GM15510 (cell line): Measurements from ENCODE around the gene TMEM61.

Experiments
- POLR2A ChIP-seq: IDR thresholded peaks from 3 replicates; pipeline ENCODE4 v1.6.1; 2011; ENCODE audit warnings: borderline replicate concordance; ENCODE audit not compliant: insufficient read length; ENCODE audit errors: extremely low read depth

The TMEM61 gene

DNA sequence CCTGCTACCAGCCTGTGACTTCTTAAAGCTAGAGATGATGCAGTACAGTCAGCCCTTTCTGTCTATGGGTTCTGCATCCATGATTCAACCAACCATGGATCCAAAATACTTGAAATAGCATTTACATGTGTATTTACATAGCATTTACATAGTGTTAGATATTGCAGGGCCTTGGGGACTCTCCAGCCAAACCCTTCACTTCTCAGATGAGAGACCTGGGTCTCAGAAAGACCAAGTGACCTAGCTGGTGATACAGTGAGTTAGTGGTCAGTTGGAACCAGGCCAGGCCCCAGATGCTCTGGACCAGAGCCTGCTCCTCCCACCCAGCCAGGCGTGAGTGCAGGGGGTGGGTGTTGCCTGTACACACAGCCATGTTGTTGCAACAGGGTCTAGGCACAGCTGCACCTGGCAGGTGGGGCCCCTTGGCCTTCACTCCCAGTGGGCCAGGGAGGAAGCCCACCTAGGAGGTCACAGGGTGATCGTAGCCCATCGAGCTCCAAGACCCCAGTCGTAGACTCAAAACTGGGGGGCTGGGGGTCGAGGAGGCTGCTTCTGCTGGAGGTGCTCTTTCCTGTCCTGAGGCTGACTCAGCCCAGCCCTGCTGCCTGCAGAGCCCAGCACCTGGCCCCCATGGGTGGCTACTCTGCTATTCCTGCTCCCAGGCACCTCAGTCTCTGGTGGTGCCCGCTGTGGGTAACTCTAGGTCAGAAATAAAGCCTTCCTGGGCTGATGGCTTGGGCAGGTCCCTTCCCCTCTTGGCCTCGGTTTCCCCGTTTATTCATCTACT, 7.7 kb downstream of the TMEM61 start:
- TF ChIP-seq POLR2A, result no peak

DNA sequence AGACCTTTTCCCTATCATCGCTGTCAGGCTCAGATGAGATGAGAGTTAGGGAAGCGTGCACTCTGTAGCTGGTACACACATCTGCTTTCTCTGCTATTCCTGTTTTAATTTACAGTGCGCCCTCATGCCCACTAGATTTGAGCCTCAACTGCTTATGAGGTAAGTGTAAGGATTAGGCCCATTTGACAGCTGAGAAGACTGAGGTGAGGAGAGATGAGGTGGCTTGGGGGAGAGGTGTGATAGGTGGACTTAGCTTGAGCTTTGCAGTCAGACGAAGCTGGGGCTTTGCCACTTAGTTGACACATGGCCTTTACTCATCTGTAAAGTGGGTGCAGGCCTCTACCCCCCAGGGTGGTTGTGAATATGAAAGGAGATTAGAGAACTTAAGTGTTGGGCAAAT, 8.5 kb downstream of the TMEM61 start:
- TF ChIP-seq POLR2A, result no peak

DNA sequence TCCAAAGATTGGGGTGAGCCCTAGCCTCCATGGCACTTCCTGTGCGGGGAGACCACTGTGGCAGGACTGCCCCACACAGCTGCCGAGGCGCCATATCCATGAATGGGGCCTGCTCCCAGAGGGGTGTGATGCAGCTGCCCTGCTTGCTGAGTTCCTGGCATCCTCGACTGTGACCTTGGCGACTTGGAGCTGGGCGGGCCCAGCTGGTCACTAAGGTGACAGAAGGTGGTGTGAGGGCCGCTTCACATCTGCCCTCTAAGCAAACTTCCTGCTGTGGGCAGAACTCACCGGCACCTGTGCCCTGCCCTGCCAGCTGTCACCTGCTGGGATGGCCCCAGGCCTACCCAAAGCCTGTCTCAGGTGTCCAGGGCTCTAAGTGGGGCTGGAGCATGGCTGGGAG, 9.0 kb downstream of the TMEM61 start:
- TF ChIP-seq POLR2A, result no peak

DNA sequence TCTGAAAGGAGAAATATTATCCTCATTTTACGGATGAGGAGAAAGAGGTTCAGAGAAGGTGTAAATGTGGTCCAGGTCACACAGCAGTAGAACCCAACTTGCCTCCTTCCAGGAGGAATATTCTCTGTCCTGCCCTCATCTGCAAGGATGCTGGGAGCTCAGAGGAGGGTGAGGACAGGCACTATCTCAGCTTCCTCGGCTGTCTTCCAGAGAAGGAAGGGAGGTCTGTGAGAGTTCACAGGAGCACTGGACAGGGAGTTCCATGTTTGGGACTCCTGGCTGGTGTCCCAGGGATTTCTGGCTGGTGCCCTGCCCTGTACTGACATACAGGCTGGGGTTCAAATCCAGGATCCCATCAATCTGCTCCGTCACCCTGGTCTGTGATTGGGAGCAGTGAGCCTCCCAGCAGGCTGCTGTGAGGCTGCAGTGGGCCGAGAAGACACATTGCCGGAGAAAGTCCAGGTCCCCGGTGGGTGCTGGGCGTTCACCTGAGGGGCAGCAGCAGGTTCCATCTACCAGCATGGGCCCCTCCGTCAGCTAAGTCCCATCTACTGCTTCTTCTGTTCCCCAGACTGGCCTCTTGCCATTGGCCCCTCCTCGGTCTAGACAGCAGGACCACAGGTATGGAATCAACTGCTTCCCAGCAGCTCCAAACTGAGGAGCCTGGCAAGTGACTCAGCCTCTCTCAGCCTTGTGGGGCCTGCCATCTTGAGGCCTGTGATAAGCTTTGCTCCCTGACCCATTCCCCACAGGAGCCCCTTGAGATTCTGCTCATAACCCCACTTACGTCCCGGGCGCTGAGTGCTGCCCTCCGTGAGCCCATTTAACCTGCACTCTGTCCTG, 9.8 kb downstream of the TMEM61 start:
- TF ChIP-seq POLR2A, result no peak

DNA sequence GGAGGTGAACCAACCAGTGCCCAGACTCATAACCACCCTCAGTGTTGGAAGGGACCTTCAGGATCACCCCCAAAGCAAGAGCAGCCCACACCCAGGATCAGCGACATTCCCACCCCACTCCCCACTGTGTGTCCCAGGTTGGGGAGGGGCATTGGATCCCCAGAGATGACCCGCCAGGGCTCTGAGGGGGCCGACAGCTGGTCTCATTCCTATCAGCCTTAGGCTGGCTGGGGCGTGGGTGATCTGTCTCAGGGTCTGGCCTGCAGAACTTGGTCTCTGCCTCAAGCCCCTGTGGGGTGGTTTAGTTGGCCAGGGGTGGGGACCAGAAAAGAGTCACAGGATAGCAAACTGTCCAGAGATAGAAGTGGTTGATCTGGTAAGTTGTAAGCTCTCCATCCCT, 10.5 kb downstream of the TMEM61 start:
- no peak for TF ChIP-seq POLR2A

DNA sequence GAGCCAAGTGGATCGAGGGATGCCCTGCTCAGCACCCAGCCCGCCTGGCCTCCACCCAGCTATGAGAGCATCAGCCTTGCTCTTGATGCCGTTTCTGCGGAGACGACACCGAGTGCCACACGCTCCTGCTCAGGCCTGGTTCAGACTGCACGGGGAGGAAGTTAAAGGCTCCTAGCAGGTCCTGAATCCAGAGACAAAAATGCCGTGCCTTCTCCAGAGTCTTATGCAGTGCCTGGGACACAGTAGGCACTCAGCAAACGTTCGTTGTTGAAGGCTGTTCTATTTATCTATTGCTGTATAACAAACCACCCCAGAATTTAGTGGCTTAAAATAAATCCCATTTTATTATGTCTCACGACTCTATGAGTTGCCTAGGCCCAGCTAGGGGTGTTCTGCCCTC, 11.5 kb downstream of the TMEM61 start:
- no peak for TF ChIP-seq POLR2A

DNA sequence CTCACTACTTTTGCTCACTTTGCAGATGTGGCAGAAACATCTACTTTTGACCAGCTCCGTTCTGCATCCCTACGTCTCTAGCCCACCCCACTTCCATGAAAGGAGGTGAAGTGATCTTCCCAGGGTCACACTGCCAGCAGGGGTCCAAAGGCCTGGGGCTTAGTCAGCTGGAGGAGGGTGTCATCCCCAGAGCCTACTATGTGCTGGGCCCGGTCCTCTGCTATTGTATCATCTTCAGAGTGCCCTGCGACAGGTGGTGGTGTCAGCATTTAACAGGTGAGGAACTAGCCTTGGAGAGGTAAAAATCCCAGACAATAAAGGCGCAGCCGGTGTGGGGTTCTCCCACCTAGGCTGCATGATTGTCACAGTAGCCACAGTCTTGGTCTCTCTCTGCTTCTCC, 12.7 kb downstream of the TMEM61 start:
- TF ChIP-seq POLR2A, result no peak

DNA sequence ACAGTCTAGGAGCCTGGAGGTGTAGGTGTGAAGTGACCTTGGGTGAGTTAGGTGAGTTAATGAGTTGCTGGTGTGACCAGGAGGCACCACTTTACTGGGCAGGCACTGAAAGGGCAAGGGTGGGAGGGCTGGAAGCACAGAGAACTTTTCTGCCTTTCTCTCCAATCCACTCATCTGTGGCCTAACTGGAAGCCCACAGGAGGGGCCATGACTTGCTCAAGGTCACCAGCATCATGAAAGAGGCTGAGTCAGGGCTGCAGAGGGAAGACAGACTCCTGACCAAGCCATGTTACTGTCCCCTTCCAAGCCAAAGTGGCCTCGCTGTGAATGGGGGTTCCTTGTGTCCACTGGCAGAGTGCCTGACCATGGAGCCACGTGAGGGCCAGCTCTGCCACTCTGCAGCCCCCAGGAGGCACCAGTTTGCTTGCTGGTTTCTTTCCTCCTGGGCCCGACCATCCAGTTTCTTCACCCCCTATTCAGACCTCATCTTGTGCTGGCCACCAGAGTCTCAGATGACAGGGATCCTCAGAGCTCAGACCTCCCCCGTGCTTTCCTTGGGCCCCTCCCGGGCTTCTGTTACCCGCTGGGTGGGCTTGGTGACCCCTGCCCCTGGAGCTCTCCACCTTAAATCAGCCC, 14.0 kb downstream of the TMEM61 start:
- TF ChIP-seq POLR2A, result no peak

DNA sequence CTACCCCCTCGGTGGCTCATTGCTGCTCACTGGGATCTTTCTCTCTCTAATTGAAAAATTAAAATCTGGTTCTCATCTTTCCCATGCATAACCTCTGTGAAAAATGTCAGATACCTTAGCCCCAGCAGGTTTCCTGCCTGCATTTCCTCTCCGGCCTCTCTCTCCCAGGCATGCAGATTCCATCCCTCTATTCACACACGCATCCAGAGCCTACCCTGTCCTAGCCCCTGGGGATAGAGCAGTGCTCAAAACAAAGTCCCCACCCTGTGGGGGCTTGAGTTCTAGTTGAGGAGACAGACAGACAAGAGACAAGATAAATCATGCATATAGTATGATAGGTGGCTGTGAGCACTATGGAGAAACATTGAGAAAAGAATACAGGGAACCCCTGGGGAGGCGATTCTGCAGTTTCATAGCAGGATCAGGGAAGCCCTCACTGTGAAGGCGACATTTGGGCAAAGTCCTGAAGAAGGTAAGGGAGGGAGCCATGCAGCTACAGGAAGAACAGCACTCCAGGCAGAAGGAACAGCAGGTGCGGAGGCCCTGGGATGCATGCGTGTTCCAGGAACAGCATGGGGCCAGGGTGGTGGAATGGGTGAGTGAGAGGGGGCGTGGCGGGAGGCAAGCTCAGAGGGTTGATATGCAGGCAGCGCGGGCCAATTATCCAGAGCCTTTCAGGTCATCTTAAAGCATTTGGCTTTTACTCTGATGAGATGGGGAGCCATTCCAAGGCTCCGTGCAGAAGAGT, 14.8 kb downstream of the TMEM61 start:
- no peak for TF ChIP-seq POLR2A

DNA sequence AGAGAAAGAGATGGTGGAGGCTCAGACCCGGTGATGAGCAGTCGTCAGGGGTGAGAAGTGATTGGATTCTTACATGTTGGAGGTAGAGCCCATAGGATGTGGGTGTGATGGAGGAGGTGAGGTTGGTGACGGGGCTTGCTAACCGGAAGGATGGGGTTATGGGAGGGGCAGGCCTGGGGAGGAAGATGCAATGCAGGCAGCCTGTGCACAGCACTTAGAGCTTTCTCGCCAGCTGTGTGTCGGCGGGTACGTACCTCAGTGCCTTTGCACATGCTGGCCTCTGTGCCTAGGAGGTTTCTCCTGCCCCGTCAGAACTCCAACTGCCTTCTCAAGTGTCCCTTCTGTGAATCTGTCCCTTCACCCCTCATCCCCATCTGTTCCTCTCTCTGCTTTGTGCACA, 15.4 kb downstream of the TMEM61 start:
- TF ChIP-seq POLR2A, result no peak

DNA sequence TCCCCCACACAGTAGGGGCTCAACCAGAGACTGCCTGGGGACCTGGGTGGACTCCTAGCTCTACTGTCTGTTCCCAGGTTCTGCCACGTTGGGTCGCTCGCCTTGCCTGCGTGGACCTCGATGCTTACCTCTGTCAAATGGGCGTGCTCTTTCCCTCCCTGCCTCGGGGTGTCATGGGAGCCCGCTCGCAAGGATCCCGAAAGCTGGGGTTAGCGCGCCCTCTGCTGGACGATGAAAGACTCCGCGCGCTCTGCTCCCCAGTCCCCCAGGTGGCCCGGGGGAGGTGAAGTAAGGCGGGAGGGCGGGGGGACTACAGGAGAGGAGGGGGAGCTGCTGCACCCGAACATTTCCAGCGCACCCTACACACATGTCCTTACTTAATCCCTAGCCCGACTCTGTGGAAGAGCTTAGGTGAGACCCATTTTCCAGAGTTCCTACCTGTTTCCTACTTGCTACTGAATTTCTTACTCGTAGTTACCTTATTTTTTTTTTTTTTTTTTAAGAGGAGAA, 16.0 kb downstream of the TMEM61 start:
- no peak for TF ChIP-seq POLR2A

DNA sequence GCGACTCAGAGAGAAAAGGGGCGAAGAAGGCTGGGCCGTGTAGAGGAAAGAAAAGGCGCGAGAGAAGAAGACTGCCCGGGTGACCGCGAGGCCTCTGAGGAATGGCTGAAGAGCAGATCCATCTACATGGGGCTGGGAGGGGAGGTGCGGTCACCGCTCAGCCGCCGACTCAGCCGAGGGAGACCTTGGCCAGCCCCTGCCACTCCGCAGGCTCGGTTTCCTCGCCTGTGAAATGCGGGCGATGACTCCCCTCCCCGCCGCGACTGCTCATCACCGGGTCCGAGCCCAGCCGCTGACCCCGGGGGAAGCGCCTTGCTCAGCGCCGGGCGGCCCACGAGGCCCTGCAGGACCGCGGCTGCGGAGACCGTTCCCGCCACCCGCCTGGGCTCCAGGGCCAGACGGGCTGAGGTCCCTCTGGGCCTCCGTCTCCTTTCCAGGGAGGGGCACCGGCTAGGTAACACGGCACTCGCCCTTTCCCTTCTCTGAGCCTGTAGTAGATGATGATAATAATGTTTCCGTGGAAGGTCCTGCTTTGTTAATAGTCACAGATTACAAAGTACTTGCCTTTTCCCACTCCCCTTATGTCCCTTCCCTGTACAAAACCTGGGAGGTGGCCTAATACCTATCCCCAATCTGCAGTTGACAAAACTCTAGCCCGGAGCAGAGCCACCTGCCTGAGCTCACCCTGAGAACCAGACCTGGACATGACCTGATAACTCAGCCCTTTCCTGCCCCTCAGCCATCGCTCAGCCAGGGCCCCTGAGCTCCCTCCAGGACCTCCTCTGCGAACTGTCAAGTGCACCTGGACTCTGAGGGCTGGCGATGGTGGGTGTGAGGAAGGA, 16.7 kb downstream of the TMEM61 start:
- TF ChIP-seq POLR2A, result no peak

DNA sequence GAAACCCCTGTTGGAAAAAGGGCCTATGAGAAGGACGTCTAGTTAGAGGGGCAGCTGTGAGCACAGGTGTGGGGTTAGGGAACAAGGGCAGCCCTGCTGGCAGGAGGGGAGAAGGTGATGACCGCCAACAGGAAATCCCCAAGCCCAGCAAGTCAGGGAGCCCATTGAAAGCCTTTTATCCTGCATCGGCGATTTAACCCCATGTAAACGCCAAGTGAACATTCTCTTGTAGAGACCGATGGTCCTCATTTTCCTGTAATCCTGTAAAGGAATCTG, 17.2 kb downstream of the TMEM61 start:
- TF ChIP-seq POLR2A, result no peak

DNA sequence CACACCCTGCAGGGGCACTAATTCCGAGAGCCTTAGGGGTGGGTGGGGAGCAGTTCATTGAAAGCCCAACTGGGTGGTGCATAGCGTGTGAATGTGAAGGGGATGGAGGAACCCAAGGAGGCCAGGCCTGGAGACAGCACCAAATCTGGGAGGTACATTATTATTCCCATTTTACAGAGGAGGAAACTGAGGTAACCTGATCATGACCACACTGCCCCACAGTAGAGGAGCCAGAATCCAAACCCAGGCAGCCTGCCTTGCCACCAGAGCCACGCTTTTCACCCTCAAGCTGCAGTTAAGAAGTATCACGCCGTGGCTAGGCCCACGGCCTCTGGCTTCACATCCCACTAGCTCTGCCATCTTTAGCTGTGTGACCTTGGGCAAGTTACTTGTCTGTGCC, 17.7 kb downstream of the TMEM61 start:
- TF ChIP-seq POLR2A, result no peak

DNA sequence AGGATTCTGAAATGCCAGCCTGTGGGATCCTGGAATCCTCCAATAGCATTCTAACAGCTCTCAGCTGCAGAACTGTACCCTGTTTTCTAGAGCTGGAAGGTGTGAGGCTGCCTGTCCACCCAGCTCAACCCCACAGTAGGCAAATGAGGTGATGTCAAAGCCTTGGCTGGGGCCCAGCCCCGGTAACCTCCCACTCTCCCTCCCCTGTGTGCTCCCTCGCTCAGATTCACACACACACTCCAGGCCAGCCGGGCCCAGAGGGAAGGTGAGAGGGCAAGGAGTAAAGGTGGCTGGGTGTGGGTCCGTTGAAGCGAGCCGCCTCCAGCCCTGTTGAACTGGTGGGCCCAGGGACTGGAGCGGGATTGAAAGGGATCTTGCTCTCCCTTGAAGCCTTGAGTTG, 18.2 kb downstream of the TMEM61 start, which contains the start of gene BSND:
TSS of gene BSND (plus strand) at position 257 of the 400 bp plus-strand sequence. CDS start 254 bp downstream, outside the sequence.
- TF ChIP-seq POLR2A, result no peak
